ENCODE results near the gene FIBCD1.

Gene FIBCD1

GRCh38 chr9:130872912-130873503 is 66.0 kb downstream of the FIBCD1 start:
- DNase-seq: no peak

- DNase-seq: no peak
Measured at GRCh38 chr9:130872508-130872907, 66.5 kb downstream of the FIBCD1 start.

GRCh38 chr9:130872093-130872492 is 67.0 kb downstream of the FIBCD1 start:
- no peak for DNase-seq

- DNase-seq: no peak
Measured at GRCh38 chr9:130871395-130872062, 67.5 kb downstream of the FIBCD1 start.

GRCh38 chr9:130870491-130871381 is 68.3 kb downstream of the FIBCD1 start:
- no peak for DNase-seq

- DNase-seq: no peak
Measured at GRCh38 chr9:130869250-130869649, 69.8 kb downstream of the FIBCD1 start.

- DNase-seq: no peak
Measured at GRCh38 chr9:130868230-130868629, 70.8 kb downstream of the FIBCD1 start.

- no peak for DNase-seq
Measured at GRCh38 chr9:130867556-130867955, 71.5 kb downstream of the FIBCD1 start.

- no peak for DNase-seq
Measured at GRCh38 chr9:130866474-130866965, 72.5 kb downstream of the FIBCD1 start.

GRCh38 chr9:130865921-130866320 is 73.1 kb downstream of the FIBCD1 start:
- no peak for DNase-seq

GRCh38 chr9:130864541-130864940 is 74.5 kb downstream of the FIBCD1 start:
- no peak for DNase-seq

GRCh38 chr9:130862747-130863146 is 76.3 kb downstream of the FIBCD1 start:
- no peak for DNase-seq

GRCh38 chr9:130862217-130862616 is 76.8 kb downstream of the FIBCD1 start:
- no peak for DNase-seq

GRCh38 chr9:130861372-130862180 is 77.5 kb downstream of the FIBCD1 start:
- no peak for DNase-seq

GRCh38 chr9:130860458-130861316 is 78.4 kb downstream of the FIBCD1 start:
- DNase-seq: no peak

- DNase-seq: no peak
Measured at GRCh38 chr9:130858739-130859705, 80.0 kb downstream of the FIBCD1 start.

- DNase-seq: no peak
Measured at GRCh38 chr9:130857864-130858738, 80.9 kb downstream of the FIBCD1 start.

- no peak for DNase-seq
Measured at GRCh38 chr9:130856474-130856873, 82.6 kb downstream of the FIBCD1 start.

GRCh38 chr9:130854835-130855234 is 84.2 kb downstream of the FIBCD1 start:
- DNase-seq: no peak
